ENCODE data around the gene BRD8.

Gene BRD8

GRCh38 chr5:138178516-138179276 lies at the start of gene BRD8, which contains the start of gene KIF20A:
Gene BRD8, minus strand, starts transcription at chr5:138178630. Its CDS starts 16 bp downstream, at chr5:138178614.
Gene KIF20A, plus strand, starts transcription at chr5:138179112. Its CDS starts 569 bp downstream, at chr5:138179681.
- in situ Hi-C loops (cut with MboI; ENCODE audit: low sequenced_read_pairs, unreplicated experiment) = loop anchor here (25.0 kb wide), 1 partner anchor 234 kb away; no protein-coding TSS in a partner anchor
- DNase-seq (ENCODE audit: low spot score) = peak; percentile 88
- no peak for TF ChIP-seq CTCF (IDR thresholded peaks at IDR 0.05; ENCODE audit: borderline replicate concordance, control extremely low read depth, extremely low read depth, insufficient read depth, missing control alignments)

GRCh38 chr5:138226910-138227309 lies 48.5 kb upstream of the BRD8 start:
- in situ Hi-C loops (cut with MboI; ENCODE audit: low sequenced_read_pairs, unreplicated experiment) = no loop called here
- DNase-seq (ENCODE audit: low spot score) = no peak
- TF ChIP-seq CTCF (IDR thresholded peaks at IDR 0.05; ENCODE audit: borderline replicate concordance, control extremely low read depth, extremely low read depth, insufficient read depth, missing control alignments) = no peak

- in situ Hi-C loops (cut with MboI; ENCODE audit: low sequenced_read_pairs, unreplicated experiment) = no loop called here
- DNase-seq (ENCODE audit: low spot score) = no peak
Measured at GRCh38 chr5:138224712-138225111, 46.3 kb upstream of the BRD8 start.

GRCh38 chr5:138223532-138223931 lies 45.1 kb upstream of the BRD8 start:
- DNase-seq (ENCODE audit: low spot score) = no peak
- in situ Hi-C loops (cut with MboI; ENCODE audit: low sequenced_read_pairs, unreplicated experiment) = no loop called here
- TF ChIP-seq CTCF (IDR thresholded peaks at IDR 0.05; ENCODE audit: borderline replicate concordance, control extremely low read depth, extremely low read depth, insufficient read depth, missing control alignments) = no peak

More at GRCh38 chr5:138224712-138225111, 46.3 kb upstream of the BRD8 start:
- TF ChIP-seq CTCF (IDR thresholded peaks at IDR 0.05; ENCODE audit: borderline replicate concordance, control extremely low read depth, extremely low read depth, insufficient read depth, missing control alignments) = no peak

GRCh38 chr5:138216799-138217198 lies 38.4 kb upstream of the BRD8 start:
- TF ChIP-seq CTCF (IDR thresholded peaks at IDR 0.05; ENCODE audit: borderline replicate concordance, control extremely low read depth, extremely low read depth, insufficient read depth, missing control alignments) = no peak
- no peak for DNase-seq (ENCODE audit: low spot score)
- in situ Hi-C loops (cut with MboI; ENCODE audit: low sequenced_read_pairs, unreplicated experiment) = no loop called here

- in situ Hi-C loops (cut with MboI; ENCODE audit: low sequenced_read_pairs, unreplicated experiment) = no loop called here
- DNase-seq (ENCODE audit: low spot score) = peak; percentile 97
- TF ChIP-seq CTCF (IDR thresholded peaks at IDR 0.05; ENCODE audit: borderline replicate concordance, control extremely low read depth, extremely low read depth, insufficient read depth, missing control alignments) = no peak
Measured at GRCh38 chr5:138213161-138214029, 35.0 kb upstream of the BRD8 start, which contains the start of gene CDC23. Gene CDC23, minus strand, starts transcription at chr5:138213323. Its CDS starts 11 bp downstream, at chr5:138213312.
